ENCODE measurements around the gene SF3A2.

Gene SF3A2

DNA sequence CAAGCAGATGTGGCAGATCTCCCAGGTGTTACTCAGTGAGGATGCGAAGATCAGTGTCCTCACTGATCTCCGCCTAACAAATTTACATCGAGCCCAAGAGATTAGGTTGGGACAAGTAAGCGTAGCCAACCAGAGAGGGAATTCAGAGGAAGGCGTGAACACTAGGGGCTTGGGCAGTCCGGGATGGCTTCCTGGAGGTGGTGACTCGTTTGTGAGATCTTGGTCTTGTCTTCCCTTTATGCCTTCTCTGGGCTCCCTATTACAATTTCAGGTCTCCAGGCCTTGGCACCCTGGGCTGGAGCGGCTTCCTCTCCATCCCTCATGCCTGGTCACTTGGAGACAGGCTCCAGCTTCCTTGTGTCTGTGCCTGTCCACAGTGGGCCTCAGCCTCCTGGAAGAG is 6.2 kb downstream of the SF3A2 start:
- in situ Hi-C loops (cut with HindIII; ENCODE audit: low pct_unique_long_range_greater_than_20kb, low sequenced_read_pairs) = no loop called here
- no peak for DNase-seq (ENCODE audit: low read depth in 1 of 2, low spot score in 1 of 2)
- TF ChIP-seq JUND (IDR thresholded peaks at IDR 0.05; ENCODE audit: low read depth) = no peak

DNA sequence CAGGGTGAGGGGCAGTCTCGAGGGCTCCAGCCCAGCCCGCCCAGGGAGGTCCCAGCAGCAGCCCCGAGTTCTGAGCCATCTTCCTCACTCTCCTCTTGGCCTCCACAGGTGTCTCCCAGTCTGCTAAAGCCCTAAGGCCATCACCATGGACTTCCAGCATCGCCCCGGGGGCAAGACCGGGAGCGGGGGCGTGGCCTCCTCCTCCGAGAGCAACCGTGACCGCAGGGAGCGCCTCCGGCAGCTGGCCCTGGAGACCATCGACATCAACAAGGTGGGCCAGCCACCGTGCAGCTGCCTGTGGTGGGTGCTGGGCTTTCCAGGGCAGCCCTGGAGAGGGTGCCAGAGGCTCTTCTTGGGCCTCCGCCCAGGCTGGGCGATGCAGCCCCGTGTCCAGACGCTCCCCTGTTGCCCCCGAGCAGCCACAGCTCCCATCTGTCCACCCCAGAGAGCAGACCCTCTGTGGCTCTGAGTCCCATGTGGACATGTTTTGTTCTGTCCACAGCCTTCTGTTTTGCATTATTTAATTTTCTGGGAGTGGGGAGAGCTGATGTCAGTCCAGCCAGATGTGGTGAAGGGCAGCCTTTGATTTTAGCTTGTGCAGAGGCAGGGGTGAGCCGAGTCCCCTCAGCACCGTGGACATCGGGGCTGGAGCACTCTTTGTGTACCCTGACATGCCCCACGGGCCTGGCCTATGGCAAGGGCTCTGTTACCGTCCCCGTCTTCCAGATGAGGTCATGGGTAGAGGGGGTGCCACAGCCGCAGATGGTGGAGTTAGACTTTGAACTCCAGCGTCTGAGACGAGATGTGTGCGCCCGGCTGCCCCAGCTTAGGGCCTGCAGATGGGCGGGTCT is 6.9 kb downstream of the SF3A2 start:
- no peak for TF ChIP-seq JUND (IDR thresholded peaks at IDR 0.05; ENCODE audit: low read depth)
- no peak for DNase-seq (ENCODE audit: low read depth in 1 of 2, low spot score in 1 of 2)
- in situ Hi-C loops (cut with HindIII; ENCODE audit: low pct_unique_long_range_greater_than_20kb, low sequenced_read_pairs) = no loop called here

DNA sequence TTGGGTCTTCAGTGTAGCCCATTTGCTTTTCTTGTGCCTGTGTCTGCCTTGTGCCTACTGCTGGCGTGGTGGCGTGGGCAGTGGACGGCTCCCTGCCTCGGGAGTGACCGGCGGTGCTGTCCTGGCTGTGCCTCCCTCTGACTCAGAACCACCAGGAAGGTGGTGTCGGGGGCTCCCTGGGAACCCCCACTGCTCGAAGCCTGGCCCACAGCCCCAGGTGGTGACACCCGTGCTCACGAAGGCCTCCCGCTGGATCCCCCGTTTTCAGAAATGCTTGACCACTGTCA is 7.4 kb downstream of the SF3A2 start:
- DNase-seq (ENCODE audit: low read depth in 1 of 2, low spot score in 1 of 2) = no peak
- in situ Hi-C loops (cut with HindIII; ENCODE audit: low pct_unique_long_range_greater_than_20kb, low sequenced_read_pairs) = no loop called here
- TF ChIP-seq JUND (IDR thresholded peaks at IDR 0.05; ENCODE audit: low read depth) = no peak

DNA sequence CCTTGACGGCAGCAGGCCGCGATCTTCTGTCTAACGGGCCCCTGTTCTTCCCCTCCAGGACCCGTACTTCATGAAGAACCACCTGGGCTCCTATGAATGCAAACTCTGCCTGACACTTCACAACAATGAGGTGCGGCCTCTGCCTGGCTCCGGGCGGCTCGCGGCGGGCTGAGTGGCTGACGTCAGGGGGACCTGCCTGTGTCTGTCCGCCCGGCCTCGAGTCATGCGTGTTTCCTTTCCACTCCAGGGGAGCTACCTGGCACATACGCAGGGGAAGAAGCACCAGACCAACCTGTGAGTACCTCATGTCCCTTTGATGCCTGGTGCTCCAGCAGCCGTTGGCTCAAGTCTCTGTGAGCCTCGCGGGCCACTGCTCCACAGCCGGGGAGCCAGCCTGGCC is 7.9 kb downstream of the SF3A2 start:
- in situ Hi-C loops (cut with HindIII; ENCODE audit: low pct_unique_long_range_greater_than_20kb, low sequenced_read_pairs) = no loop called here
- TF ChIP-seq JUND (IDR thresholded peaks at IDR 0.05; ENCODE audit: low read depth) = no peak

DNA sequence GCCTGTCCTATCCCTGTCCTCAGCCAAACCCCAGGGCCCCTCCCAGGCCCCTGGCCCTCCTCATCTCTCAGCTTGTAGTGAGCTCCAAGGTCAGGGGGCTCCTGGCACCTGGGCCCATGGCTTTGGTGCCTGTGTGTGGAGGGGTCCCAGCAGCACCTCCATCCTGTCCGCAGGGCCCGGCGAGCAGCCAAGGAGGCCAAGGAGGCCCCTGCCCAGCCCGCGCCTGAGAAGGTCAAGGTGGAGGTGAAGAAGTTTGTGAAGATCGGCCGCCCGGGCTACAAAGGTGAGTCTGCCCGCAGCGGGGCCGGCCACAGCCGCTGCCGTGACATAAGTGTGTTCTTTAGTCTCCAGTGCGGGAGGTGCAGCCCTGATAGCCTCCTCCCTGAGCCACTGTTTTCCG is 8.6 kb downstream of the SF3A2 start:
- in situ Hi-C loops (cut with HindIII; ENCODE audit: low pct_unique_long_range_greater_than_20kb, low sequenced_read_pairs) = no loop called here
- no peak for DNase-seq (ENCODE audit: low read depth in 1 of 2, low spot score in 1 of 2)
- no peak for TF ChIP-seq JUND (IDR thresholded peaks at IDR 0.05; ENCODE audit: low read depth)

More for the DNA sequence above, 7.9 kb downstream of the SF3A2 start:
- no peak for DNase-seq (ENCODE audit: low read depth in 1 of 2, low spot score in 1 of 2)

DNA sequence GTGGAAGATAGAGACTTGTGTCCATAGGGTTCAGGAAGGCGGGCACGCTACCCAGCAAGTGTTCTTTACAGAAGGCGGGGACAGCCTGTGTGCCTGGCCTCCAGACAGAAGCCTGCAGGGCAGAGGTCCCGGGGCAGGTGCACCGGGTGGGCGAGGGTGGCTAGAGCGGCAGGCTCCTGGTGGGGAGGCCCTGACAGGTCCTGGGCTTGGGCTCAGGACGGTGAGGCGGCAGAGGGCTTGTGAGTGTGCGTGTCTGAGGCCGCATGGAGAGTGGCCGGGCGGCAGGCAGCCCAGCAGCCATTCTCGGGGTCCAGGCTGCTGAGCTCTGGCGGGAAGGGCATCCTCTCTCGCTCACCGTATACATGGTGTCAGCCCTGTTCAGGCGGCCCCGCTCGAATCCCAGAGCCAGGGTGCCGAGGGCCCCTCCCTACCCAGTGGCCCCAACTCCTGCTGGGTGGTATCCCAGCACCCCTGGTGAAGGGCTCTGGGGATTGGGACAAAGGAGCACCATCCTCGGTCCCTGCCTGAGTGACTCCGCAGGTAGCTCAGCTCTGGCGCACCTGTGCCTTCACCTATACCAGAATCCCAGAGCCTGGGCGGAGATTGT is 9.5 kb downstream of the SF3A2 start:
- in situ Hi-C loops (cut with HindIII; ENCODE audit: low pct_unique_long_range_greater_than_20kb, low sequenced_read_pairs) = no loop called here
- DNase-seq (ENCODE audit: low read depth in 1 of 2, low spot score in 1 of 2) = no peak

DNA sequence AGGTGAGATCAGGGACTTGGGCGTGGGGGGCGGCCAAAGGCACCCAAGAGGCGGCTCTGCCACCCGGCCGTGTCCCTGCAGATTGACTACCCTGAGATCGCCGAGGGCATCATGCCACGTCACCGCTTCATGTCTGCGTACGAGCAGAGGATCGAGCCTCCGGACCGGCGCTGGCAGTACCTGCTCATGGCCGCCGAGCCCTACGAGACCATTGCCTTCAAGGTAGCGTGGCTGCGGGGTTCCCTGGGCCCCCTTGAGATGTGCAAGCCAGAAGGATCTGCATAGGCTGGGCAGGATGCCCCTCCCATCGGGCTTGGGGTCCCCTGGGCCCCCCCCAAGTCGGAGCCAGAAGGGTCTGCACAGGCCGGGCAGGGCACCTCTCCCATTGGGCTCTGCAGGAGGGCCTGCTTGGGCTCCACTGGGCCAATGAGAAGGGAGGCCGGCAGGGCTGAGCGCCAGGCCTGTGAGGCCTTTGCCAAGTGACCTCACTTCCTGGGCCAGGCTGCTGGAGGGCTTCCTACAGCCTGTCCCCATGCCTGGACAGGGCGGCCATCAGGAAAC is 10.3 kb downstream of the SF3A2 start:
- in situ Hi-C loops (cut with HindIII; ENCODE audit: low pct_unique_long_range_greater_than_20kb, low sequenced_read_pairs) = no loop called here
- peak in 1 of 2 experiments; percentile 39 for DNase-seq (ENCODE audit: low read depth in 1 of 2, low spot score in 1 of 2)
- TF ChIP-seq JUND (IDR thresholded peaks at IDR 0.05; ENCODE audit: low read depth) = no peak

More for the DNA sequence above, 9.5 kb downstream of the SF3A2 start:
- no peak for TF ChIP-seq JUND (IDR thresholded peaks at IDR 0.05; ENCODE audit: low read depth)

DNA sequence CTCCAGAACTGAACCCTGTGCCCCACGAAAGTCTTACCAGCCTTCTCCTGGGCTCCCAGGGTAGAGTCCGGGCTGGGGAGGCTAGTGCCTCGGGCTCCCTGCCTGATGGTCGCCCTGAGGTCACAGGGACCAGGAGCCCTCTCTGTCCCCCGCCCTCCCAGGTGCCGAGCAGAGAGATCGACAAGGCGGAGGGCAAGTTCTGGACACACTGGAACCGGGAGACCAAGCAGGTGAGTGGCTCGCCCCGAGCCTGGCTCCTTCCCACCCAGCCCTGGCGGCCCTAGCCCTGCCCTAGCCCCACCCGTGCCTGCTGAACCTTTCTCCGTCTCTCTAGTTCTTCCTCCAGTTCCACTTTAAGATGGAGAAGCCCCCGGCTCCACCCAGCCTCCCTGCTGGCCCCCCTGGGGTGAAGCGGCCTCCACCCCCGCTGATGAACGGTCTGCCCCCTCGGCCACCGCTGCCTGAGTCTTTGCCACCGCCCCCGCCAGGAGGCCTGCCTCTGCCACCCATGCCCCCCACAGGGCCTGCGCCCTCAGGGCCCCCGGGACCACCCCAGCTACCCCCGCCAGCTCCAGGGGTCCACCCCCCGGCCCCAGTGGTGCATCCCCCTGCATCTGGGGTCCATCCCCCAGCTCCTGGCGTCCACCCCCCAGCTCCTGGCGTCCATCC is 10.9 kb downstream of the SF3A2 start:
- no peak for TF ChIP-seq JUND (IDR thresholded peaks at IDR 0.05; ENCODE audit: low read depth)
- in situ Hi-C loops (cut with HindIII; ENCODE audit: low pct_unique_long_range_greater_than_20kb, low sequenced_read_pairs) = no loop called here
- DNase-seq (ENCODE audit: low read depth in 1 of 2, low spot score in 1 of 2) = no peak

DNA sequence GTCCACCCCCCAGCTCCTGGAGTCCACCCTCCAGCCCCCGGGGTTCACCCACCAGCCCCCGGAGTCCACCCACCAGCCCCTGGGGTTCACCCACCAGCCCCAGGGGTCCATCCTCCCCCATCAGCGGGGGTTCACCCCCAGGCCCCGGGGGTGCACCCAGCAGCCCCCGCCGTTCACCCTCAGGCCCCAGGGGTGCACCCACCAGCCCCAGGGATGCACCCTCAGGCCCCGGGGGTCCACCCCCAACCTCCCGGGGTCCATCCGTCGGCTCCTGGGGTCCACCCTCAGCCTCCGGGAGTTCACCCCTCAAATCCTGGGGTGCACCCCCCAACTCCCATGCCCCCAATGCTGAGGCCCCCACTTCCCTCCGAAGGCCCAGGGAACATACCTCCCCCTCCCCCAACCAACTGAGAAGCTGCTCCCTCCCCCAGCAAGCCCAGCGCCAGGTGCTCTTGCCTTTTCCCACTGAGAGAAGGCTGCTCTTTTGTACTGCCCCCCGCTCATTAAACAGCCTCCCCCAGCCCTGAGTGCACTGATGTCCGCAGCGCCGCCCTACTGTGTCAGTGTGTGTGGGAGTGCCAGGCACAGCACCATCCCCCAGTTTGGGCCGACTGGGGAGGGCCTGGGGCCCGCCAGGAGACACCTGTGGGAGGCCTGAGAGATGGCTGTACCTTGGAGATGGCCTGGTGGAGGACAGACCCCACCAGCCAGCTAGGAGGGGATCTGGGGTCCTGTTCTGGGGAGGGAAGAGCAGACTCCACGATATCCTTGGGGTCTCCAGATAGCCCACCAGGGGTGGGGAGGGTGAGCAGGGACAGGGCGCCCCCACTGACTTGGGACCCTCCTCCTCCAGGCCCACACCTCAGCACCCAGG is 11.7 kb downstream of the SF3A2 start:
- DNase-seq (ENCODE audit: low read depth in 1 of 2, low spot score in 1 of 2) = no peak
- in situ Hi-C loops (cut with HindIII; ENCODE audit: low pct_unique_long_range_greater_than_20kb, low sequenced_read_pairs) = no loop called here
- no peak for TF ChIP-seq JUND (IDR thresholded peaks at IDR 0.05; ENCODE audit: low read depth)

DNA sequence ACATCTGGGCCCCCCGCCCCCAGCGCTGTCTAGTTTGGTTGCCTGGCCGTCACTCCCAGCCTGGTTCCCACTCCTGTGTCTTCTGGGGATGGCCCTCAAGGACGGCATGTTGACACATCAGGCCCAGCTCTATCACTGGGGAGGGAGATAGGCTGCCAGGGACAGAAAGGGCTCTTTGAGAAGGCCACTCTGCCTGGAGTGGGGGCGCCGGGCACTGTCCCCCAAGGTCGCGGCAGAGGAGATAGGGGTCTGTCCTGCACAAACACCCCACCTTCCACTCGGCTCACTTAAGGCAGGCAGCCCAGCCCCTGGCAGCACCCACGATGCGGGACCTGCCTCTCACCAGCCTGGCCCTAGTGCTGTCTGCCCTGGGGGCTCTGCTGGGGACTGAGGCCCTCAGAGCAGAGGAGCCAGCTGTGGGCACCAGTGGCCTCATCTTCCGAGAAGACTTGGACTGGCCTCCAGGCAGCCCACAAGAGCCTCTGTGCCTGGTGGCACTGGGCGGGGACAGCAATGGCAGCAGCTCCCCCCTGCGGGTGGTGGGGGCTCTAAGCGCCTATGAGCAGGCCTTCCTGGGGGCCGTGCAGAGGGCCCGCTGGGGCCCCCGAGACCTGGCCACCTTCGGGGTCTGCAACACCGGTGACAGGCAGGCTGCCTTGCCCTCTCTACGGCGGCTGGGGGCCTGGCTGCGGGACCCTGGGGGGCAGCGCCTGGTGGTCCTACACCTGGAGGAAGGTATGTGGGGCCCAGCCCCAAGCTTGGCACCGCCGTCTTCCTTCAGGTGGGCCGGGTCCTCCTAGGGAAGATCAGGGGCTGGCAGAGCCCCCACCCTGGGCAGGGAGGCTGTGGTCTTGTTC is 12.6 kb downstream of the SF3A2 start, which contains the start of gene AMH:
TSS of gene AMH (plus strand) at position 314 of the 857 bp plus-strand sequence. CDS start at position 324, 10 bp downstream.
- in situ Hi-C loops (cut with HindIII; ENCODE audit: low pct_unique_long_range_greater_than_20kb, low sequenced_read_pairs) = no loop called here

More for the DNA sequence above, 12.6 kb downstream of the SF3A2 start, which contains the start of gene AMH:
- DNase-seq (ENCODE audit: low read depth in 1 of 2, low spot score in 1 of 2) = no peak
- TF ChIP-seq JUND (IDR thresholded peaks at IDR 0.05; ENCODE audit: low read depth) = no peak
